GM13977 (cell line): ENCODE results near the gene MBD5.

Experiments
- DNase-seq: peaks from one replicate; pipeline ENCODE4 v3.0.0; 2012; ENCODE audit warnings: low spot score
- in situ Hi-C: fragments of 300-500 bp; cut with MboI; formaldehyde crosslinking; loops from one replicate; pipeline ENCODE4 v1.12.0; 2022; ENCODE audit warnings: low sequenced_read_pairs, low pct_unique_long_range_greater_than_20kb, mixed read lengths, inconsistent platforms; ENCODE audit not compliant: unreplicated experiment
- TF ChIP-seq, protein P1 (sequence below): IDR thresholded peaks from 2 replicates; pipeline ENCODE4 v1.5.1; 2012; ENCODE audit warnings: mild to moderate bottlenecking, control low read depth; ENCODE audit not compliant: insufficient read depth; ENCODE audit errors: extremely low read depth, missing control alignments

MBD5 gene

DNA sequence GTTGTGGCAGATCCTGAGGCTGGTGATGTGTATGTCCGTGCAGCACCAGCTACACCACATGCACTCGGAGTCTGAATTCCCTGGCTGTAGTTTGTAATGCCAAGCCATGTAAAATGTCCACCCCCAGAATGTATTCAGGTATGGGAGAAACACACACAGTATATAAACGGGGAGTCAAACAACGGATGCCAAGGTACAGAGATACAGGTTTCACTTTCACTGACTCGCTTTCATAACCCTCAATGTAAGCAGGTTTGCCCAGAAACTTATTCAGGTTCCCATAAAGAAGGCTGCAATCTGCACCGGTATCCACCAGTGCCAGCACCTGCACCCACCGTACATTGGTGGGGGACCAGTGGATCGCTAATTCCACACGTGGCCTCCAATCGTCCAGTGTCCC, 237.2 kb downstream of the MBD5 start:
- in situ Hi-C loops: no loop called here
- DNase-seq: no peak

DNA sequence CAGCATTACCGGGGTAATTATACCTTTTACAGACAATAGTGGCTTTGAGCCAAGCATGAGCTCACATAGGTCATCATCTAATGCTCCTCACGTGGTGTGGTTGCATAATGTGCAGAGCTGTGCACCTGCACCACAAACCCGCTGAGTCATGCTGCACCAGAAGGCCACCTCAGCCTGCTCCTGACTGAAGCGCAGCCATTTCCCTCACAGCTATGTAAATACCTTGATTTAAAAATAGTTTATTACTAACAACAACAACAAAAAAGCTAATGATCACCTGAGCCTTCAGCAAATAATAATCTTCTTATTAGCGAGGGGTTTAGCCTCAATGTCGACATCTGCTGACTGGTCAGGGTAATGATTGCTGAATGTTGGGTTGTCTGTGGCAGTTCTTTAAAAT, 238.8 kb downstream of the MBD5 start:
- no peak for DNase-seq
- in situ Hi-C loops: no loop called here

More for the DNA sequence above, 237.2 kb downstream of the MBD5 start:
- TF ChIP-seq, protein P1, sequence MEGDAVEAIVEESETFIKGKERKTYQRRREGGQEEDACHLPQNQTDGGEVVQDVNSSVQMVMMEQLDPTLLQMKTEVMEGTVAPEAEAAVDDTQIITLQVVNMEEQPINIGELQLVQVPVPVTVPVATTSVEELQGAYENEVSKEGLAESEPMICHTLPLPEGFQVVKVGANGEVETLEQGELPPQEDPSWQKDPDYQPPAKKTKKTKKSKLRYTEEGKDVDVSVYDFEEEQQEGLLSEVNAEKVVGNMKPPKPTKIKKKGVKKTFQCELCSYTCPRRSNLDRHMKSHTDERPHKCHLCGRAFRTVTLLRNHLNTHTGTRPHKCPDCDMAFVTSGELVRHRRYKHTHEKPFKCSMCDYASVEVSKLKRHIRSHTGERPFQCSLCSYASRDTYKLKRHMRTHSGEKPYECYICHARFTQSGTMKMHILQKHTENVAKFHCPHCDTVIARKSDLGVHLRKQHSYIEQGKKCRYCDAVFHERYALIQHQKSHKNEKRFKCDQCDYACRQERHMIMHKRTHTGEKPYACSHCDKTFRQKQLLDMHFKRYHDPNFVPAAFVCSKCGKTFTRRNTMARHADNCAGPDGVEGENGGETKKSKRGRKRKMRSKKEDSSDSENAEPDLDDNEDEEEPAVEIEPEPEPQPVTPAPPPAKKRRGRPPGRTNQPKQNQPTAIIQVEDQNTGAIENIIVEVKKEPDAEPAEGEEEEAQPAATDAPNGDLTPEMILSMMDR: no peak

DNA sequence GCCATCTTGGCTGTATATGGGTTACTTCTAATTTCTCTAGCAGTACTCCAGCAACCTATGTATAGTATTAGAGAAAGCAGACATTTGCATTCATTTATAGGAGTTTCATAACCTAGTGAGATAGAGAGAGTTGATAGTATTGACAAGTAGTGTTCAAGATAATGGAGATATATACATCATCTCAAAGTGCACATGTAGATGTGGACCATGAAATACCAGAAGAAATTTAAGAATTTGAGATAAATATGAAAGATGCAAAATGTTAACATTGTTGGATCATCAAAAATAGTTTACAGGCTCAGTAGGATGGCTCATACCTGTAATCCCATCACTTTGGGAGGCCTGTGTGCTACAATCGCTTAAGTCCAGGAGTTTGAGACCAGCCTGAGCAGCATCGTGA, 243.0 kb downstream of the MBD5 start:
- in situ Hi-C loops: no loop called here
- TF ChIP-seq, protein P1: no peak
- DNase-seq: no peak

More for the DNA sequence above, 238.8 kb downstream of the MBD5 start:
- TF ChIP-seq, protein P1: no peak

DNA sequence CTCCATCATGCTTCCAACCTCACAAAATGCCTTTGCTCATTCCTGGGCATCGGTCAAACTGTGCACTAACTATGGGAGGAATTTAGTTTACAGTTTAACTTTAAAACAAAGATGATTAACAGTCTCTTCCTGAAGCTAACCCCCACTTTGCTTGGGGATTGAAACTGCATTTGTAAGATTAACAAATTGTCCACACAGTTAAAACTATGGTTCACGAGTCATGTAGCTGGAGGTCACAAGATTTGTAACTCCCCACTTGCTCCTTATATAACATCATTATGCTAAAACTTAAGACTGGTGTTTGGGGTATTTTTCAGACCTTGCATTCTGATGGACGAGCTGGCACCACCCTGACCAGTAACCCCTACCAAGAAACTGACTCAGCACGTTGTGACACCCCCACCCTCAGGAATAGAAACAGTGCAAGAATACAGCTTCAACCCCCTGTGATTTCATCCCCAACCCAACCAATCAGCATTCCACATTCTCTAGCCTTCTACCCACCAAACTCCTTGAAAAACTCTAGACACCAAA, 252.3 kb downstream of the MBD5 start:
- in situ Hi-C loops: no loop called here
- no peak for DNase-seq
- TF ChIP-seq, protein P1: no peak

DNA sequence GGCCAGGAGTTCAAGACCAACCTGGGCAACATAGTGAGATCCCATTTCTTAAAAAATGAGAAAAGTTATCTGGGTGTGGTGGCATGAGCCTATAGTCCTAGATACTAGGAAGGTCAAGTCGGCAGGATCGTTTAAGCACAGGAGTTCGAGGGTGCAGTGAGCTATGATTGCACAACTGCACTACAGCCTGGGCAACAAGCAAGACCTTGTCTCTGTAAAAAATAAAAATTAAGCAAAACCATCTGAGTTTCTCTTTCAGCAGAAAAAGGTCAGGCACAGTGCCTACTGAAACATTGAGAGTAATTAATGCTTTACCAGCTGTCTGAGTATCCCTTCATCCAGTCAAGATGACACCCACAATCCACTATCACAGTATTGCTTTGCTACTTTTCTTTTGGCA, 258.3 kb downstream of the MBD5 start:
- in situ Hi-C loops: no loop called here
- TF ChIP-seq, protein P1: no peak
- no peak for DNase-seq

DNA sequence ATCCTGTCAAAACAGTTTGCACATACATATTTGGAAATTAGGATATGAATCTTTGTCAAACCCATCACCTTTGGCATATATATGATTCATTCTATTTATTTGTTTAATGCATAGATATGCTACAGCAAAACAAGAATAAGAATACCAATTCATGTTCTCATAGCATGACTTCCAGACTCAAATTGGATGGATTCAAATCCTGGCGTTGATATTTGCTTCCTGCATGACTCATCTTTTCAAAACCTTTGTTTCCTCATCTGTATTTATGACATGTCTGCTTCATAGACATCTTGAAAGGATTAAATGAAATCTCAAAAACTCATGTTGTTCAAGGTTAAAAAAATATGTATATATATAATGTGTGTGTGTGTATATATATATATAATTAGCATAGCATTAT, 261.3 kb downstream of the MBD5 start:
- no peak for DNase-seq
- in situ Hi-C loops: no loop called here
- TF ChIP-seq, protein P1: no peak

DNA sequence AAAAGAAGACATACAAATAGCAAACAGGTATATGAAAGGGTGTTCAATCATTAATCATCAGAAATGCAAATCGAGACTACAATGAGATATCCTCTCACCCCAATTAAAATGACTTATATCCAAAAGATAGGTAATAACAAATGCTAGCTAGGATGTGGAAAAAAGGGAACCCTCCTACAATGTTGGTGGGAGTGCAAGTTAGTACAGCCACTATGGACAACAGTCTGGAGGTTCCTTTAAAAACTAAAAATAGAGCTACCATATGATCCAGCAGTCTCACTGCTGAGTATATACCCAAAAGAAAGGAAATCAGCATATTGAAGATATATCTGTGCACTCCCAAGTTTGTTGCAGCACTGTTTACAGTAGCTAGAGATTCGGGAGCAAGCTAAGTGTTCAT, 271.5 kb downstream of the MBD5 start:
- in situ Hi-C loops: no loop called here
- TF ChIP-seq, protein P1: no peak
- DNase-seq: no peak
